Measurements from ENCODE around the gene ADAM15.

DNA sequence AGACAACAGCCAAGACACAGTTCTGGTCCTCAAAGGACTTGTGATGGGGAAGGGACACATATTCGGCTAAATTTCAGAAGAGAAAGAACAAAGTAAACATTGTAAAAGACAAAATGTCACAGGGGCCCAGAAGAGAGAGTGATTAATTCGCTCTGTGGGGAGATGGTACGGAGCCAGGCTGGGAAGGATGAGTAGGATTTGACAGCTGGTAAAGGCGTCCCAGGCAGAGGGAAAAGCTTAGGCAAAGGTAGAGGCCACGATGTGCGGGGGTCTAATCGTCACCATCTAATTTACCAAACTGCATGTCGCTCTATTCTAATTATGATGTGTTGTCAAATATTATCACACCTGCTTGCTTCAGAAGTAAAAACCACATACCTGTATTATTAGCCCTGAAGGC is 59.3 kb downstream of the ADAM15 start:
- TF ChIP-seq, protein P1, sequence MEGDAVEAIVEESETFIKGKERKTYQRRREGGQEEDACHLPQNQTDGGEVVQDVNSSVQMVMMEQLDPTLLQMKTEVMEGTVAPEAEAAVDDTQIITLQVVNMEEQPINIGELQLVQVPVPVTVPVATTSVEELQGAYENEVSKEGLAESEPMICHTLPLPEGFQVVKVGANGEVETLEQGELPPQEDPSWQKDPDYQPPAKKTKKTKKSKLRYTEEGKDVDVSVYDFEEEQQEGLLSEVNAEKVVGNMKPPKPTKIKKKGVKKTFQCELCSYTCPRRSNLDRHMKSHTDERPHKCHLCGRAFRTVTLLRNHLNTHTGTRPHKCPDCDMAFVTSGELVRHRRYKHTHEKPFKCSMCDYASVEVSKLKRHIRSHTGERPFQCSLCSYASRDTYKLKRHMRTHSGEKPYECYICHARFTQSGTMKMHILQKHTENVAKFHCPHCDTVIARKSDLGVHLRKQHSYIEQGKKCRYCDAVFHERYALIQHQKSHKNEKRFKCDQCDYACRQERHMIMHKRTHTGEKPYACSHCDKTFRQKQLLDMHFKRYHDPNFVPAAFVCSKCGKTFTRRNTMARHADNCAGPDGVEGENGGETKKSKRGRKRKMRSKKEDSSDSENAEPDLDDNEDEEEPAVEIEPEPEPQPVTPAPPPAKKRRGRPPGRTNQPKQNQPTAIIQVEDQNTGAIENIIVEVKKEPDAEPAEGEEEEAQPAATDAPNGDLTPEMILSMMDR (IDR thresholded peaks at IDR 0.05 in 4 of 5, conservative IDR thresholded peaks at IDR 0.05 in 1 of 5) = no peak
- TF ChIP-seq POLR2A (IDR thresholded peaks at IDR 0.05) = no peak
